Measurements from ENCODE around the gene PLEKHG7. TPM values are rescaled to one million over a fixed set of nuclear protein-coding genes. Genes with fewer than 3 reads are reported as not detected.

Gene PLEKHG7
- total RNA-seq, 2 donors from 2014 or later: not detected

DNA sequence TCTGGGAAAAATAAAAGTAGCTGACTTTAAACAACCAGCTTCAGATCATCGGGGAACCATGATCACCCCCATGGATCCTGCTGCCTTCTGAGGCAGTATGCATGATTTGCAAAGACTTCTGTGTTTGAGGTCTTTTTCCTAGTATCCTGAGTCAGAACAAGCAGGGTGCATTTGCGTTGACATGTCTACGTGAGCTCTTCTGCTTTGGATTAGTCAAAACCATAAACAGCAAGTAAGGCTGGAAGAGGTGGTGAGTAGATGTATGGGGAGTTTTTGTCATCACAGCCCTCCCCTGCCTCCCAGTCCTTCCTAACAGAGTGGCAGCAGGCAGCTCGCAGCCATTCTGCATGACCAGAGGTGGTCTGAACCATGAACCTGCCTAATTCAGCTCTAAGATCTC lies 24.1 kb downstream of the PLEKHG7 start:
- Mint-ChIP-seq H3K4me1 (no peaks in the 10 kb centered on the region), H3K27ac (no peak overlapping the region)
- ATAC-seq (replicated peaks): peak; percentile 84

GRCh38 chr12:92729773-92730305 lies 27.1 kb downstream of the PLEKHG7 start:
- Mint-ChIP-seq H3K27ac (no peak overlapping the region), H3K9me3 (peaks cover 5% of the 10 kb centered on the region), H3K36me3 (ENCODE audit: low read depth) (no peaks in the 10 kb centered on the region), H3K27me3 (peaks cover 19% of the 10 kb centered on the region), H3K4me1 (no peaks in the 10 kb centered on the region), H3K4me3 (no peak overlapping the region)
- no peak for ATAC-seq (replicated peaks)

More for the DNA sequence above, 24.1 kb downstream of the PLEKHG7 start:
- Mint-ChIP-seq H3K27me3 (peaks cover 14% of the 10 kb centered on the region), H3K4me3 (no peak overlapping the region), H3K9me3 (peaks cover 9% of the 10 kb centered on the region), H3K36me3 (ENCODE audit: low read depth) (no peaks in the 10 kb centered on the region)

DNA sequence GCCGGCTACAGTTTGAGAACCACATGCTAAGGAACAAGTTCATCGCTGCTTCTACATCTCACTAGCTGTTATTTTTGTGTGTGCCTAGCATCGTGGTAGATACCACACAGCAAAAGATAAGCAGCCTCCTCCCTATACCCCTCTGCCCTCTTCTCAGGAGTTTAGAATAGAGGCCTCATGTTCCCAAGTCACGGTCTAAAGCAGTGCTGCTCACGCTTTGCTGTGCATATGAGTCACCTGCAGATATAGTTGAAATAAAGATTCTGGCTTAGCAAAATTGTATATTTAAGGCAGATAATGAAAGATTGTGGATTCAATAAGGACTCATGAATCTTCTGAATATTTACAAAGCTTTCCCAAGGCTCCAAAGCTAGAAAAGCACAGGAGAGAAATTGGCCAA lies 28.0 kb downstream of the PLEKHG7 start:
- Mint-ChIP-seq H3K9me3 (no peaks in the 10 kb centered on the region), H3K27me3 (peaks cover 15% of the 10 kb centered on the region), H3K27ac (no peak overlapping the region), H3K36me3 (ENCODE audit: low read depth) (no peaks in the 10 kb centered on the region), H3K4me3 (no peak overlapping the region), H3K4me1 (no peaks in the 10 kb centered on the region)
- no peak for ATAC-seq (replicated peaks)

DNA sequence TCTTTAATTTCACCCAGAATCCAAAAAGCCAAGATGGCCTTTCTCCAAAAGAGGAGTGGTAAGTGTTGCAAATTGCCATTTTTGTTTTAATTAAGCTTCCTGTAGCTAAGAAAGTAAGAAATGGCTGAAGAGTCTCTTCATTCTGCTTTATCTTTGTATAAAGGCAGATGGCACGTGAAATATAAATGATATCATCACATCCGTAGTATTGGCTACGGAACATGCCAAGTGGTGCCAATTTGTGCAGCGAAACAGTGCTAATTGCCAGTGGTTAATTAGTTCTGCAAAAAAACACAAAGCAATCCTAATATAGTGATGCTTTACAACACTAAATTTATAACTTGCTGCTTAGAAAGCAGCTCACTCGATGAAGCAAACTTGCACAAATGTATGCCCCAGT lies 29.4 kb downstream of the PLEKHG7 start:
- ATAC-seq (replicated peaks): no peak
- Mint-ChIP-seq H3K4me3 (no peak overlapping the region), H3K9me3 (no peaks in the 10 kb centered on the region), H3K27ac (no peak overlapping the region), H3K27me3 (peaks cover 12% of the 10 kb centered on the region), H3K4me1 (no peaks in the 10 kb centered on the region), H3K36me3 (ENCODE audit: low read depth) (no peaks in the 10 kb centered on the region)

GRCh38 chr12:92732716-92733115 lies 29.9 kb downstream of the PLEKHG7 start:
- Mint-ChIP-seq H3K36me3 (ENCODE audit: low read depth) (no peaks in the 10 kb centered on the region), H3K9me3 (no peaks in the 10 kb centered on the region), H3K4me3 (no peak overlapping the region), H3K27me3 (peaks cover 11% of the 10 kb centered on the region), H3K4me1 (no peaks in the 10 kb centered on the region), H3K27ac (no peak overlapping the region)
- ATAC-seq (replicated peaks): no peak

GRCh38 chr12:92733181-92733580 lies 30.4 kb downstream of the PLEKHG7 start:
- no peaks in the 10 kb centered on the region for H3K36me3 Mint-ChIP-seq (ENCODE audit: low read depth)
- H3K27ac Mint-ChIP-seq: no peak overlapping the region
- no peak for ATAC-seq (replicated peaks)
- H3K9me3 Mint-ChIP-seq: no peaks in the 10 kb centered on the region
- peaks cover 11% of the 10 kb centered on the region for H3K27me3 Mint-ChIP-seq
- H3K4me1 Mint-ChIP-seq: no peaks in the 10 kb centered on the region
- no peak overlapping the region for H3K4me3 Mint-ChIP-seq

GRCh38 chr12:92733661-92734060 lies 30.9 kb downstream of the PLEKHG7 start:
- no peaks in the 10 kb centered on the region for H3K4me1 Mint-ChIP-seq
- no peaks in the 10 kb centered on the region for H3K36me3 Mint-ChIP-seq (ENCODE audit: low read depth)
- H3K4me3 Mint-ChIP-seq: no peak overlapping the region
- ATAC-seq (replicated peaks): no peak
- no peak overlapping the region for H3K27ac Mint-ChIP-seq
- H3K27me3 Mint-ChIP-seq: peaks cover 11% of the 10 kb centered on the region
- no peaks in the 10 kb centered on the region for H3K9me3 Mint-ChIP-seq

DNA sequence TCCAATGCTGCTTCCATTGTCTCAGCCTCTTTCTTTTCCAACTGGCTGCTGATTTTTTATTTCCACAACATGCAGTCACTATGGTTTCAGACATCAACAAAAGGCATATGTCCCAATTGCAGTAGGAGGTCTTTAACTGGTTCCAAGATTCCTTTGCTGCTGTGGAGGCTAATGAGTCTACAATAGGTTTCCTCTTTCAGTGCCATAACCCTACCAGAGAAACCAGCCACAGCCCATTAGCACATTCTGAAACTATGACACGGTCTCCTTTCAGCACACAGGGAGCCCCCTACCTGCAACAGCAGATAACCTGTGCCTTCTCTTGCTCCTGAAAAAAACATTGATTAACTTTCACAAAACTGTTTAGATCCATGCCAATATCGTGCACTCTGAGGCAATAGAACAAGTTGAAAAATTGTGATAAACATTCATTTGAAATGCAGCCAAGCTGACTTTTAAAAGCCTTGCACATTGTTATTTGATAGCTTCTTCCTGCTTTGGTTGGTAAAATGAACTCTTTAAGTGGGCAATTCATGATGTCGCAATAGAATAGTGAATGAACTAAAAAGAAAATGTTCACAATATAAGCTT lies 32.4 kb downstream of the PLEKHG7 start:
- Mint-ChIP-seq H3K9me3 (no peaks in the 10 kb centered on the region), H3K36me3 (ENCODE audit: low read depth) (no peaks in the 10 kb centered on the region), H3K27ac (no peak overlapping the region), H3K4me3 (no peak overlapping the region), H3K27me3 (peaks cover 11% of the 10 kb centered on the region), H3K4me1 (no peaks in the 10 kb centered on the region)
- ATAC-seq (replicated peaks): peak; percentile 39

DNA sequence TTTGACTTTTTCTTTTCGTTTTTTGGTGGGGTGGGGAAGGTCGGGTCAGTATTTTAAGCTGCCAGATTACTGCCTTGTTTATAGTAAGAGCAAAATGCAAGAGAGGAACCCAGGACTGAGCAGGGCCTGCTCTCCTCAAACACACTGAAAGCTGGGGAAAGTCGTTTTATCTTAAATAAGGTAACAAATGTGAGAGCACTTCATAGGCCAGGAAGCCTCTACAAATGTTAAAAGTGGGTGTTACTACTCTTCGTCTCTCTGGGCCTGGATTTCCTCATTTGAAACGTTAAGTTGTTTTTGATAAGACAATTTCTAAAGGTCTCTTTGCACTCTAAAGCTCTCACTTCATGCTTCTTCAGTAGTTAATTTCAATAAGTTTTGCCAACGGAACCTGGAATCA lies 33.8 kb downstream of the PLEKHG7 start:
- no peak overlapping the region for H3K27ac Mint-ChIP-seq
- no peaks in the 10 kb centered on the region for H3K4me1 Mint-ChIP-seq
- H3K27me3 Mint-ChIP-seq: peaks cover 11% of the 10 kb centered on the region
- H3K9me3 Mint-ChIP-seq: no peaks in the 10 kb centered on the region
- no peak overlapping the region for H3K4me3 Mint-ChIP-seq
- H3K36me3 Mint-ChIP-seq (ENCODE audit: low read depth): no peaks in the 10 kb centered on the region
- ATAC-seq (replicated peaks): no peak

- ATAC-seq (replicated peaks): no peak
- H3K36me3 Mint-ChIP-seq (ENCODE audit: low read depth): no peaks in the 10 kb centered on the region
- H3K4me3 Mint-ChIP-seq: no peak overlapping the region
- no peaks in the 10 kb centered on the region for H3K9me3 Mint-ChIP-seq
- H3K27me3 Mint-ChIP-seq: peaks cover 18% of the 10 kb centered on the region
- no peaks in the 10 kb centered on the region for H3K4me1 Mint-ChIP-seq
- H3K27ac Mint-ChIP-seq: no peak overlapping the region
These were observed 35.4 kb downstream of the PLEKHG7 start for GRCh38 chr12:92737855-92738850.

GRCh38 chr12:92739113-92739512 lies 36.3 kb downstream of the PLEKHG7 start:
- Mint-ChIP-seq H3K9me3 (no peaks in the 10 kb centered on the region), H3K27me3 (peaks cover 14% of the 10 kb centered on the region), H3K27ac (no peak overlapping the region), H3K4me1 (no peaks in the 10 kb centered on the region), H3K36me3 (ENCODE audit: low read depth) (no peaks in the 10 kb centered on the region), H3K4me3 (no peak overlapping the region)
- no peak for ATAC-seq (replicated peaks)

GRCh38 chr12:92740411-92740810 lies 37.6 kb downstream of the PLEKHG7 start:
- no peaks in the 10 kb centered on the region for H3K9me3 Mint-ChIP-seq
- peaks cover 8% of the 10 kb centered on the region for H3K27me3 Mint-ChIP-seq
- H3K4me1 Mint-ChIP-seq: no peaks in the 10 kb centered on the region
- ATAC-seq (replicated peaks): no peak
- no peak overlapping the region for H3K4me3 Mint-ChIP-seq
- H3K27ac Mint-ChIP-seq: no peak overlapping the region
- H3K36me3 Mint-ChIP-seq (ENCODE audit: low read depth): no peaks in the 10 kb centered on the region

DNA sequence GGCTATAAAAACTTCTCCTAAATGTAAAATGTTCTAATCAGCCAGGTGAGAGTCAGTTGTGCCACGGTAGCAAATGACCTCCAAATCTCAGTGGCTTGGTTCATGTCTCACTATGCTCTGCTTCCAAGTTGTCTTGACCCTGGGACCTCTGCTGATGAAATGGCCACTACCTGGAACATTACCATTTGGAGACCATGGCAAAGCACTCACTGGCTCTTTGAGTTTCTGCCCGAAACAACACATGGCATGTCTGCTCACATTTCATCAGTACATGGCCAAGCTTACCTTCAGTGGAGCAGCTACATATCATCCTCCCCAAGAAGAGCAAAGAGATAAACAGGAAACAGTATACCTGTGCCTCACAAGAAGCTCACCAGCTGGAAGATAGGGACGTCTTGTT lies 40.2 kb downstream of the PLEKHG7 start:
- Mint-ChIP-seq H3K9me3 (no peaks in the 10 kb centered on the region), H3K27ac (no peak overlapping the region), H3K27me3 (peaks cover 8% of the 10 kb centered on the region), H3K4me1 (no peaks in the 10 kb centered on the region), H3K36me3 (ENCODE audit: low read depth) (no peaks in the 10 kb centered on the region), H3K4me3 (no peak overlapping the region)
- no peak for ATAC-seq (replicated peaks)

GRCh38 chr12:92745856-92746550 lies 43.2 kb downstream of the PLEKHG7 start:
- Mint-ChIP-seq H3K9me3 (no peaks in the 10 kb centered on the region), H3K4me1 (no peaks in the 10 kb centered on the region), H3K4me3 (no peak overlapping the region), H3K36me3 (ENCODE audit: low read depth) (no peaks in the 10 kb centered on the region), H3K27me3 (peaks cover 11% of the 10 kb centered on the region), H3K27ac (no peak overlapping the region)
- ATAC-seq (replicated peaks): no peak

Data from activated T-helper 17 cell treated with anti-CD3 and anti-CD28 coated beads, Interleukin-2, amount 50 U/mL, for 72 hours (primary cell).